ENCODE measurements around the gene PRELP.
A peak's percentile ranks its signal among the peaks of the same experiment; 100 is the strongest.
"Not testable (repeated sequence)": the region's sequence is repeated elsewhere in the genome, so short reads cannot be mapped to it uniquely, and the experiment has no call there.

The PRELP gene

GRCh38 chr1:203454986-203455471, 20.6 kb upstream of the PRELP start:
- peak; percentile 76 for DNase-seq

GRCh38 chr1:203455706-203456105, 19.9 kb upstream of the PRELP start:
- no peak for DNase-seq

GRCh38 chr1:203456577-203456976, 19.0 kb upstream of the PRELP start:
- no peak for DNase-seq

- no peak for DNase-seq
These were observed 17.5 kb upstream of the PRELP start for GRCh38 chr1:203458078-203458477.

- DNase-seq = no peak
These were observed 15.9 kb upstream of the PRELP start for GRCh38 chr1:203459671-203460201.

GRCh38 chr1:203461717-203462116, 13.9 kb upstream of the PRELP start:
- DNase-seq = no peak

GRCh38 chr1:203462143-203462542, 13.5 kb upstream of the PRELP start:
- no peak for DNase-seq

GRCh38 chr1:203462878-203463277, 12.7 kb upstream of the PRELP start:
- DNase-seq = peak; percentile 88

GRCh38 chr1:203463469-203464062, 12.0 kb upstream of the PRELP start:
- DNase-seq = peak; percentile 81

- peak; percentile 43 for DNase-seq
These were observed 11.4 kb upstream of the PRELP start for GRCh38 chr1:203464226-203464625.

- DNase-seq = no peak
These were observed 10.9 kb upstream of the PRELP start for GRCh38 chr1:203464743-203465142.

- DNase-seq = no peak
These were observed 10.3 kb upstream of the PRELP start for GRCh38 chr1:203465146-203465798.

GRCh38 chr1:203465948-203466347, 9.7 kb upstream of the PRELP start:
- DNase-seq = no peak

- not testable (repeated sequence) for DNase-seq
These were observed 8.6 kb upstream of the PRELP start for GRCh38 chr1:203466906-203467549.

GRCh38 chr1:203467550-203467921, 8.1 kb upstream of the PRELP start:
- no peak for DNase-seq

GRCh38 chr1:203468326-203468725, 7.3 kb upstream of the PRELP start:
- DNase-seq = no peak

- no peak for DNase-seq
These were observed 5.4 kb upstream of the PRELP start for GRCh38 chr1:203470240-203470639.

- no peak for DNase-seq
These were observed 3.8 kb upstream of the PRELP start for GRCh38 chr1:203471841-203472240.

GRCh38 chr1:203473281-203473680, 2.3 kb upstream of the PRELP start:
- DNase-seq = no peak

GRCh38 chr1:203473781-203474305, 1.8 kb upstream of the PRELP start:
- DNase-seq = no peak

GRCh38 chr1:203476216-203476814, 709 bp downstream of the PRELP start:
- no peak for DNase-seq

- no peak for DNase-seq
These were observed 2.1 kb downstream of the PRELP start for GRCh38 chr1:203477748-203478147.

- DNase-seq = no peak
These were observed 2.6 kb downstream of the PRELP start for GRCh38 chr1:203478231-203478630.

Measured in fibroblast of skin of right quadriceps (primary cell).